Ovary (tissue), 3 donors: ENCODE measurements around the gene RGS6.

Source experiments
- EP300 ChIP-seq: sonication (generic); formaldehyde crosslinking; IDR thresholded peaks from one replicate; pipeline ENCODE4 v1.6.1; 2017; ENCODE audit warnings: antibody characterized with exemption
- POLR2A ChIP-seq: fragments of 450-650 bp; IDR thresholded peaks from one replicate; pipeline ENCODE4 v1.6.1; 2017; ENCODE audit warnings: antibody characterized with exemption, mild to moderate bottlenecking, moderate library complexity
- TF ChIP-seq, protein P1 (sequence below), 3 donors: fragments of 450-650 bp in 2 of 3; fragments of 200-600 bp in 1 of 3; IDR thresholded peaks; one replicate each; pipeline versions ENCODE4 v1.5.1 to v1.8.0; 2016 to 2022; ENCODE audit warnings: antibody characterized with exemption in 3 of 3, mild to moderate bottlenecking in 1 of 3
- donor health status: DM: no; HTN: no; CAD: no.

DNA sequence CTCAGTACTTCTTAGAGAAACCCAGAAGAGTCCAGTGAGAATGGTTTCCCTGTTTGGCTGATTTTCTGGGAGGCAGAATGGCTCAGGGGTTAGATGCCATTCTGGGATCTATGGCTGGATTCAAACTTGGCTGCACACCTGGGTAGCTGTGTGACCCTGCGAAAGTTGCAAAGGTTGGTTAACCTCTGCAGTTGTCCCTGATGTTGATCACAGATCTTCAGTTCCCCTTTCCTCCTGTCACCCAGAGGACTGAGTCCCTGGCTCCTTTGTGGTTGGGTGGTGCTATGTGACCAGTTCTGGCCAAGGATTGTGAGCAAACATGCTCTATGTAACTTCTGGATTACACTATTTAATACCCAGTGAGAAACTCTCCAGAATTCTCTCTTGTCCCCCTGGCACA lies 418.0 kb downstream of the RGS6 start:
- TF ChIP-seq POLR2A (no peak), EP300 (no peak)
- TF ChIP-seq, protein P1, sequence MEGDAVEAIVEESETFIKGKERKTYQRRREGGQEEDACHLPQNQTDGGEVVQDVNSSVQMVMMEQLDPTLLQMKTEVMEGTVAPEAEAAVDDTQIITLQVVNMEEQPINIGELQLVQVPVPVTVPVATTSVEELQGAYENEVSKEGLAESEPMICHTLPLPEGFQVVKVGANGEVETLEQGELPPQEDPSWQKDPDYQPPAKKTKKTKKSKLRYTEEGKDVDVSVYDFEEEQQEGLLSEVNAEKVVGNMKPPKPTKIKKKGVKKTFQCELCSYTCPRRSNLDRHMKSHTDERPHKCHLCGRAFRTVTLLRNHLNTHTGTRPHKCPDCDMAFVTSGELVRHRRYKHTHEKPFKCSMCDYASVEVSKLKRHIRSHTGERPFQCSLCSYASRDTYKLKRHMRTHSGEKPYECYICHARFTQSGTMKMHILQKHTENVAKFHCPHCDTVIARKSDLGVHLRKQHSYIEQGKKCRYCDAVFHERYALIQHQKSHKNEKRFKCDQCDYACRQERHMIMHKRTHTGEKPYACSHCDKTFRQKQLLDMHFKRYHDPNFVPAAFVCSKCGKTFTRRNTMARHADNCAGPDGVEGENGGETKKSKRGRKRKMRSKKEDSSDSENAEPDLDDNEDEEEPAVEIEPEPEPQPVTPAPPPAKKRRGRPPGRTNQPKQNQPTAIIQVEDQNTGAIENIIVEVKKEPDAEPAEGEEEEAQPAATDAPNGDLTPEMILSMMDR (IDR thresholded peaks at IDR 0.05), result no peak
